Ramos (cell line): ENCODE measurements around the gene NR5A1.

Experiments used
- in situ Hi-C: fragments of 300-500 bp; cut with MboI; formaldehyde crosslinking; loops from one replicate; pipeline ENCODE4 v1.14.3; 2022; ENCODE audit warnings: low sequenced_read_pairs; ENCODE audit not compliant: unreplicated experiment

Gene NR5A1

DNA sequence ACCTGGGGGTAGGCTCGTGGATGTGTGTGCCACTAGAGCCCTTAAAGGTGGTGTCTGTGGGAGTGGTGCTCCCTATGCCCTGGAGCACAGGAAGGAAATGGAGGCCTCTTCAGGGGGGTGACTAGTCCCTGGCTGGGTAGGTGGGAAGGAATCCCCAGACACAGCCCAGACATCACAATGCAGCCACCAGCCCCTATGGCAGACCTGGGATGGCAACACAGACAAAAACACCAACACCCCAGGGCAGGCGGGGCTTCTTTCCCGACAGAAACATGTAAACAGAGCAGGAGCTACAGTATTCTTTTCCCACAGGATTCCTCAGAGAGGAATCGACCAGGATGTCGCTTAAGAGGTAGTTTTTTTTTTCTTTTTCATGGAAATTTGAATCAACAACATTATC lies 10.4 kb upstream of the NR5A1 start:
- in situ Hi-C loops = no loop called here

DNA sequence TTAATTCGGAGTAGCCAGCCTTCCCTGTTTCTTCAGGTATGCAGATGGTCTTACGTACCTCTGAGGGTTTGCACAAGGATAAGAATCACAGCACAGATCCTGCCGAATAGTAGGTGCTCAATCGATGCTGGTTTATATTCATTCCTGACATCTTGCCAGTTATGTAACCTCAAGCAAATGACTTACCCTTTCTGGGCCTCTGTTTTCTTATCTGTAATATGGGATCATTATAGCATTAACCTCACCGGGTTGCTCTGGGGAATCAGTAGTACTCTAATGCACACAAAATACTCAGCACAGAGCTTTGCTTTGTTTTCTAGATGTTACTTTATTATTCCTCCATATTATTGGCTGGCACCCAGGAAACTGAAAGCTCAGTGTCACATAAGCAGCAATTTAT lies 7.7 kb upstream of the NR5A1 start:
- in situ Hi-C loops = no loop called here

DNA sequence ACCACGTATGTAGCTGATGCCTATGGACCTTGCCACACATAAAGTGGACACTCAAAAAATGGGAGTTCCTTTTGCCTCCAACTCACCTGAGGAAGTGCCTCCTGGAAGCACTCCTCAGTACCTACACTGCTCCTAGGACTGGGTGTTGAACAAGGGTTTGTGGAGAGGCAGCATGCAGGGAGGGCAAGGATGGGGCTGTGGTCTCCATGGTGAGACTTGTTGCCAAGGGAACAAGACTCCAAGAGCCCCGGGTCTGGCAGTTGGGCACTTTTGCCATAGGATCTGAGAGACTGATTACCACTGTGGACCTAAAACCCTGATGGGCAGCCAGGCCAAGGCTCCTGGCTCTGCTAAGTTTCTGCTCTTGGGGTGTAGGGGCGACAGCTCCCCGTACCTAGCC lies 6.9 kb upstream of the NR5A1 start:
- in situ Hi-C loops = no loop called here

DNA sequence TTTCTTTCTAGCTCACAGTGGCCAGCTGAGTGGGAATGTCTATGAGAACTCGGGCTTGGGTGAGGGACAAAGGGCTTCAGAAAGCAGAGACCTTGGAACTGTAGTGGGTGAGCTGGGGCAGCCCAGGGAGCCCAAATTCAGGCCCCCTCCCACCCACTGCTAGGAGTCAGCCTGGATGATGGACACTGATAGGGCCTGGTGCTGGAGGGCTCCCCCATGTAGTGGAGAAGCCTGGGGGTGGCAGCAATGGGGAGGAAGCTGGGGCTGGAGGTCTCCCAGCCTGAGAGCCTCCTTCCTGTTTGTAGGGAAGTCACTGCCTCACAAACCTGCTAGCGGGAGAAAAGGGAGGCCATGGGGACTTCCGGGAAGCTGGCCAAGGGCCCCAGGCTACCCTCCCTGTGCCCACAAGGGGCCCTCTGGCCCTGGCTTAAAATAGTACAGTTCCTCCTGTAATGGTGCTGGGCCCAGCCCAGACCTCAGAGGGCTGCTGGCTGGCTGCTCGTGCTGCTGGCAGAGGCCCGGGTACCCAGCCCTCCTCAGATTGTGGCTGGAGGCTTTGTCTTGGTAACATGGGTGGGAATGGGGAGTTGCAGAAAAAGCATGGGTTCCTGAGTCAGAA lies 6.3 kb upstream of the NR5A1 start:
- in situ Hi-C loops = no loop called here

DNA sequence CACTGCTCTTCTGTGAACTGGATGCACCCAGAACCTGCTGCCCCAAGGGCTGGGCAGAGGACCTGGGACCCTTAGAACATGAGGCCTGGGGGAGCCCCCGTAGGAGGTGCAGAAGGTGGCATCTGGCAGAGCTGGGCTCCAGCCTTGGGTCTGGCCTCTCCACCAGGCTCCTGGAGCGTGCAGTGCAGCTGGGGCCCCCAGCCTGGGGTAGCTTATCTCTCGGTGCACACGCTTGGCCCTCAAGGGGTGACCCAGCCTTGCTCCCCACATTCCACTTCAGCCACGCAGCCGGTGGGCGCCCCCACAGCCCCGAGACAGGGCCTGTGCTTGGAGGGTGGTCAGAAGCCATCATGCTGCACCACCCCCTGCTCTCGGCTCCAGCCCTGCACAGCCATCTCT lies 5.6 kb upstream of the NR5A1 start:
- in situ Hi-C loops = no loop called here

DNA sequence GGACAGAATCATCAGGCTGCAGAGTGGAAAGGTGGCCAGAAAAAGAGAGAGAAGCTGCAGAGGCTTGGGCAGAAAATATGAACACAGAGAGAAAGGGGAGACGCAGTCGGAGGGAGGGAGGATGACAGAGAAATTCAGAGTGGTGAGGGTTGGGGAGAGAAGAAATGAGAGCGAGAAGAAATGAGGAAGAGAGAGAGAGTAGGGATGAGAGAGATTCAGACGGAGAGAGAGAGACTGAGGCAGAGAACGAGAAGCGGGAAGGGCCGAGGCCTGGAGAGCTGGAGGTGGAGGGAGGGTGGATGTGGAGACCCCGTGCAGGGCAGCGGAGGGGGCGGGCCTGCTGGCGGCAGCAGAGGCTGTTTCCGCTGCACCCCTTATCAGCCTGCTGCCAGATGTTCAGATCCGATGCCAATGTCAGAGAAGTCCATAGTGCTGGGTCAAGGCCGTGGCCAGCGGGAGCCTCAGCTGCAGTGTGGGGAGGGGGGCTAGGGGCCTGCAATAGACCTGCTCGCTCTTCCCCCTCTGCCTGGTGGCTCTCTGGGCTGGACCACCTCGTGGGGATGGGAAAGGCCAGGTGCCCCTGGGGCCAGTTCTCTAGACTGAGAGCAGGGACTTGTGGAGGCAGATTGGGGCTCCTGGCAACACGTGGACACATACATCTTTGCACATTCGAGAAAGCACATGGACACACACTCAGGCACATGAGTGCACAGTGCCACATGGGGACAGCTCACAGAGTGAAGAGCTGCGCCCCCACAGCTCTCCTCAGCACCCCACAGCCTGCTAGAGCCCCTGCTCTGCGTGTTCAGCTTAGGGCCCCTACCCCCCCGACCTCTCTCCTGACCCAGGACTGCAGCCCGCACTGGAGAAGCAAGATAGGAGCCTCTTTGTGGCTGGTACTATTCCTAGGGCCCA lies 4.9 kb upstream of the NR5A1 start:
- in situ Hi-C loops = no loop called here

DNA sequence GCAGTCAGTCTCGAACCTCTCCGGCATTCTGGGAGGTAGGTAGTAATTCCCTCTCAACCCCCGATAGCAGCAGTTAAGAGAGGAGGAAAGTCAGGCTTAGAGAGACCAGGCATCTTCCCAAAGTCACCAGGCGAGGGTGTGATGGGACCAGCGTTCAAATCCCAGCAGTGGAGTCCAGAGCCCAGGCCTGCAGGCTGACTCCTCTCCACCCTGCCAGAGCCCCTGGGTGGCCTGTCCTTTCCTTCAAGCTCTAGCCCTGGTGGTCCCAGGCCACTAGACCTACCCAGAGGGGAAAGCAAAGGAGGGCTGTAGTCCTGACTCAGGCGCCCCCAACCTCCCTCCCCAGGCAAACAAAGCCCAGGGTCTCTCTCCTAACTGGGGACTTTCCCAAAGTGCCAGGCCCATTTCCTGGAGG lies 4.2 kb upstream of the NR5A1 start:
- in situ Hi-C loops = no loop called here

DNA sequence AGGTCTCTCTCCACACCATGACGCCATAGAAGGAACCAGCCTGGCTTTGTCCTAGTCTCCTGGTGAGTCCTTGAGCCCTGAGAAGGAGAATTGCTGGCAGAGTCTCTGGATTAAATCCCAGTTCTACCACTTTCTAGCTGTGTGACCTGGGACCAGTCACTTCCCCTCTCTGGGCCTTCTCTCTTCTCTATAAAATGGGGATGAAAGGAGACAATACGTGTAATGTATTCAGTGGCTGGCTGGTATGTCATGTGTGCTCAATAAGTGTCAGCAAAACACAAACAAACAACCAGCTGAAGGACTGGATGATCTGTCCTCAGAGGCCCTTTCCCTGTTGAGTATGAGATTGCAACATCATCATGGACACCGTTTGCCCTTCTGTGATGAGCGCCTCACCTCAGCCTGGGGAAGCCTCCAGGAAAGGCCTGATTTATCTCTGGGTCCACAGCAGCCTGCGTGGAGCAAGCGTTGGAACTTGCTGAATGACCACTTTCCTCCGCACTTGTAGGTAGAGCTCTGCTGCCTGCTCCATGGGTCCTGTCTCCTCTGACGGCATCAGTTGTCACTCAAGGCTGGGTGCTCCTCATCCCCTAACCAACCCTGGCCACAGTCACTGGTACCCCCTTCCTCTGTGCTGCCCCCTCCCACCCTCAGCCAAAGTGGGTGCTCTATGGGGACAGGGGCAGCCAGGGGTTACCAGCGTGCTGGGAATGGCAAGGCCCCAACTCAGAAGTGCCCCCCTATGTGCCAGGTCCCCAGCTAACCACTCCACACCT lies 3.6 kb upstream of the NR5A1 start:
- in situ Hi-C loops = no loop called here

DNA sequence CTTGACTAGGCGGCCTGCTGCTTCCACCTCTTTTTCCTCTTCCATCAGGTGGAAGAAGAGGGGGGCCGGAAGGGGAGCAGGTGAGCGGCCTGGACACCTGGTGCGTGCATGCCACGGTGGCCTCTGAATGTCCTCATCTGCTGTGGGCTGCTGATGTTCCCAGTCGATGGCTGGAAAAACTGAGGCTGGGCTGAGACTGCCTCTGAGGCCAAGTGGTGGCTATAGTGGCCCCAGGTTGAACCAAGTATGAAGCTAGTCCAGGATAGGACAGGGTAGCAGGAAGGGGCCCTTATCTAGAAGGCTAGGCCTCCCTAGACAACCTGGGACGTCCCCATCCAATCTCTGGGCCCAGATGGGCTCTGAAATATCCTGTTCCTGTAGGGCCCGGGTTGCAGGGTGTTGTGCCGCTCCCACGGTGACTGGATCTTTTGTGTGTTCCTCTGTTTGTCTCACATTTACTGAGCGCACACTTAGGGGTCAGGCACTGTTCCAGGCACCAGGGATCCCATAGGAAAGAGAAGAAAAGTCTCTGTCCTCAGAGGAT lies 753 bp upstream of the NR5A1 start:
- in situ Hi-C loops = no loop called here

DNA sequence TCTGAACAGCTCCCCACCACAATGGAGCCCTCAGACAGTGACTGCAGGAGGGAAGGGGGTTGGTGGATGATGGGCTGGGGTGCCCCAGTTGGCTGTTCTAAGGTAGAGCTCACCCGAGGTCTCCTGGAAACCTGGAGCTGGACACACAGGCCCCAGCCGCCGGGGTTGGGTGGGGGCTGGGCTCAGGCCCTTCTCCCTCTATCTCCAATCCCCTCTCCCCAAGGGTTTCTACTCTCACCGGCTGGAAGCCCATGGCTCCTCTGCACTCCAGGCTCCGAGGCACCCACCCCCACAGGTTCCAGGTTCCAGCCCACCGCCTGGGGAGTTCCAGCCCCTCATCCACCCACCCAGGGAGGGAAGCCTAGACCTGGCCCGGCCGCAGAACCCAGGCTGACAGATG lies 766 bp downstream of the NR5A1 start:
- in situ Hi-C loops = no loop called here

DNA sequence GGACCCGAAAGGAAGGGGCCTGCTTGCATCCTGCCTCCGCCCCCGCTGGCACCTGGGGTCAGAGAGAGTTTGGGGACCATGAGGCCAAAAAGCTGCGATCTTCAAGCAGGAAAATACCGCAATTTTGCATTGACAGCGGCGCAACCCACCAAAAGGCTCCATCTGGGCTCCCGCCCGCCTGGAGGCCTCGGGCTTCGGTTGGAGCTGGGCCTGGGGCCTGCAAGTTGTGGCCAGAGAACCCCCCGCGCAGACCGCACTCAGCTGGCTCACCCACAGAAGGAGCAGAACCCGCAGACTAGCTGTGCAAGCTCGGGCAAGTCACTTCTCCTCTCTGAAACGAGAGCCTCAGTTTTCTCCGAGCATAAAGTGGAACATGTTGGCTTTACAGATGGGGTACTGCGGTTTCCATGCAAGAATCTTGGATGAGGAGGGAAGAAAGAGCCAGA lies 1.3 kb downstream of the NR5A1 start:
- in situ Hi-C loops = no loop called here

DNA sequence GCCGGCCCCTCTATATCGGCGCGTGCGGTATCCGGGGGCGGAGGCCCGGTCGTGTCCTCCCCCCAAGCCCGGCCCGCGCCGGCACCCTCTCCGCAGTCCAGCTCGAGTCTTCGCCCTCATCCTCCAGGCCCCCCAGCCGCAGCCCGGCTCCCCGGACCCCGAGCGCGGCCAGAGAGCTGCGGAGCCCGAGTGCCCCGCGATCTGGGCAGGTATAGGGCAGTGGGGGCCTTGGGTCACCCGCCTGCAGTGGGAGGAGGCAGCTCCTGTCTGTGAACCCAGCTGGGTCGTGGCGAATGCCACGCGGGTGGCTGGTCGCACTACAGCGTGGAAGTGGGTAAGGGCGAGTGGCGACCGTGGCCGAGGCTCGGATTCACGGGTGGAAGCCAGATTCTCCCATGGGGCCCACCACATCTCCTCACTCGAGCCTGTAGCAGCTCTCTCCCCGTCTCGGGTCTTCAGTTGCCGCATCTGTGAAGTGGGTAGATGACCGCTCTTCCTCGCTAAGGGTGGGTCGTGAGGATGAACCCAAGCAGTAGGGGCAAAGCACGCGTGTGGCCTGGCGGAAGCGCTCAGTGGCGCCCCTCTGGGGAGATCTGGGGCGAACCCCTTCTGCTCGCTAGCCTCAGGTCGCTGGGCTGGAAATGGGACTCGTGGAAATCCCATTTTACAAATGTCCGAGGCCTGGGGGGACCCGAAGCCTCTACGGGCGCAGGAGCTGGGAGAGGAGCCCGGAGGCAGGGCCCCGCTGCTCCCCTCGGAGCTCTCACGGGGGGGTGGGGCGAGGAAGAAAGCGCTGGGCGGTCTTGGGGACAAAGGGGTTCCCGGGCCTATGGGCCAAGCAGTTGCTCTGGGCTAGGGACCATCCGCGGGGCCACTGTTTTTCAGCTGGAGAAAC lies 1.9 kb downstream of the NR5A1 start:
- in situ Hi-C loops = no loop called here

DNA sequence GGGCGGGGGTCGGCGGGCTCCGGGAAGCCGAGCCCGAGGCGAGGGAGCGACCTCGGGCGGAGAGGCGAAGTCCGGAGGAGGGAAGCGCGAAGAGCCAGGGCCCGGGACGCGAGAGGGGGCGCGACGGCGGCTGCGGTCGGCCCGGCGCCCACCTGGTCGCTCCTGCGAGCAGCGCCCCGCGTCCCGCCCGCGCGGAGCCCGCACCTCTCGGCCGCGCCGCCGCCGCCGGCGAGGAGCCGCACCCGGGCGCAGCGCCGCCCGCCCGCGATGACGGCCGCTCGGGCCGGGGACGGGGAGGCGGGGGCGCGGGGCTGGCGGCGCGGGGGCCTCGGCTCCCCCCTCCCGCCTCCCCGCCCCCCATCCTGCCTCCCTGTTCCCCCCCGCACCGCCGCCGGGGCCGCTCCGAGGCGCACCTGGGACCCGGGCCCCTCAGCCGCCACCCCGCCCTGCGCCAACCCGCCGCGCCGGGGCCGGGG lies 2.6 kb downstream of the NR5A1 start:
- in situ Hi-C loops = no loop called here

DNA sequence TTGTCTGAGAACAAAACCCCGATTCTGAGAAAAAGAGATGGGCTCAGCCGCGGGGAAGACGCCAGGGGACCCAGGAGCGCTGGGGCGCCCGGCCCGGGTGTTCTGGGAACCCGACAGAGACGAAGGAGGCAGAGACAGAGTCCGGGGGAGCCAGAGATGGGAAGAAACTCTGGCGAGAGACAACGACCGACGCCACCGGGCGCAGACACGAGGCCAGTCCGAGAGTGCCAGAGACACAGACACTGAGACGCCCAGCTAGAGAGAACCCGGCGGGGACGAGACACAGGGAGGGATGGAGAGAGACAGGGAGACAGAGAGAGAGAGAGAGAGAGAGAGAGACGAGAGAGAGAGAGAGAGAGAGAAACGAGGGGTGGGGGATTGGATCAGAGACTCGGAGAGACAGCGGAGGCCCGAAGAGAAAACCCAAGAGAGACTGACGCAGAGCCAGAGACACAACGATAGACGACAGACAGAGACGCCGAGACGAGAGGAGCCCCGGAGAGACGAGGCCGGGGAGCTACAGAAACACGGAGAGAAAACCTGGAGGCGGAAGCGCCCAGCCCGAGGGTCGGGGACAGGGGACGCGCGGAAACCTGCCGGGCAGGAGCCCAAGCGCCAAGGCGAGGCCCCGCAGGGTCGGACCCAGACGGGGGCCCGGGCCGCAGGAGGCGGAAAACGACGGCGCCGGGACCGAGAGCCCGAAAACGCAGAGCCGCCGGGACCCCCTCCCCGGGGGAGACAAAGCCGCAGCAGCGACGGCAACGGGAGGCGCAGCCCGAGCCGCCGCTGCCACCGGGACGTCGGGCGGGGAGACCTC lies 3.3 kb downstream of the NR5A1 start:
- in situ Hi-C loops = no loop called here

DNA sequence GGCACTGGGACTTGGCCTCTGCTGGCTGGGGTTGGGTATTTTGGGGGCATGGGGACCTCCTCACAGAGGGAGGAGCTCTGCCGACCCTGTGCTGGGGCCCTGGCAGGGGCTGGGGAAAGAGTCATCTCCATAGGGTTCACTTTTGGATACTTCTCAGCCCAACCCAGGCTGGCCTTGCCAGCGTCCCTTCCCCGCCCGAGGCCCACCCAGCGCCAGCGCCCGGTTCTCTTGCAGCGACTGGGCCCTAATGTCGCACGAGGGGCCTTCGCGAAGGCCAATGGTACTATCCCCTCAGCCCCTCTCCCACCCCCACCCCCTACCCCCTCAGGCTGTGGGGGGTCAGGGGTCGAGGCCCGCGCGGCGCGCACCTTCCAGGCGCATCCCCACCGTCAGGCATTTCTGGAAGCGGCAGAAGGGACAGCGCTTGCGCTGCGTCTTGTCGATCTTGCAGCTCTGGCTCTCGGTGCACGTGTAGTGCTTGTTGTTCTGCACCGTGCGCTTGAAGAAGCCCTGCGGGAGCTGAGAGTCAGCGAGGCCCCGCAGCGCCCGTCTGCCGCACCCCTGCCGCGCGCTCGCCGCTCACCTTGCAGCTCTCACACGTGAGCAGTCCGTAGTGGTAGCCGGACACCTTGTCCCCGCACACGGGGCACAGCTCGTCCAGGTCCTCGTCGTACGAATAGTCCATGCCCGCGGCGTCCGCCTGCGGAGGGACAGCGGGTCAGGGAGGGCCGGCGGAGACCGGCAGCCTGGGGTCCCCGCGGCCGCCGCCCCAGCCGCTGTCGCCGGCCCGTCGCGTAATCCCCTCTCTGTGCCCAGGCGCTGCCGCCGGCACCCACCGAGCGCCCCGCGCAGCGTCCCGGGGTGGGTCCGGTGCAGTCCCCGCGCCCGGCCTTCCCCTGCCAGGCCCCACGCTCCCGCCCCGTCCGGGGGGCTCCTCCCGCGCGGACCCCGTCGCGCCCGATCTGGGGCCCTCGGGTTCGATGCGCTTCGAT lies 4.2 kb downstream of the NR5A1 start:
- in situ Hi-C loops = no loop called here

DNA sequence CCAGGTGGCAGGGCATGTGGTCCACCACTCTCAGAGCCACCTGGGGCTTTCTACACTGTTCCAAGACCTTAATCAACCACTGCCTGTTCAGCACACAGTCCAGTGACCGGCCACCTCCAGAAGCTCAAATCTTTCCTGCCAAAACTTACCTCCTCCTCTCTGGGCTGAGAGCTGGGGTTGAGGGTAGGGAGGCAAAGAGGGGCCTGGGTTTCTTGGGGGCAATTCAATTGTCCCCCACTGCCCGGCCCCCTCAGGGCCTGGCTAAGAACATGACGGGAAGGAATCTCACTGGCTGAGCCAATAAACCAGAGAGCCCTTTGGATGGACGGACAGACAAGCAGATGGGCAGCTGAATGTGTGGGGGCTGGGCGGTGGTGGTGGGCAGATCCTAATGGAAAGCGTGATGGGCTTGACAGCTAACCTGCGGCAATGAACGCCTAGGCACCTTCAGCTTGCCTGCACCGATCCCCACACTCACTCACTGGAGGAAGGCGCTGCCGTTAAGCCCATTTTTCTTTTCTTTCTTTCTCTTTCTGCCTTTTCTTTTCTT lies 5.4 kb downstream of the NR5A1 start:
- in situ Hi-C loops = no loop called here
